ENCODE measurements around the gene PHF13. TPM values are rescaled to one million over a fixed set of nuclear protein-coding genes. Genes with fewer than 3 reads are reported as not detected.

PHF13 gene
- total and polyA plus RNA-seq, 10 of the 15 experiments (the other 5 are each of a cell fraction or from before 2014, with no cell fraction given), result 0.87 to 15.4 (median 5.1) TPM

DNA sequence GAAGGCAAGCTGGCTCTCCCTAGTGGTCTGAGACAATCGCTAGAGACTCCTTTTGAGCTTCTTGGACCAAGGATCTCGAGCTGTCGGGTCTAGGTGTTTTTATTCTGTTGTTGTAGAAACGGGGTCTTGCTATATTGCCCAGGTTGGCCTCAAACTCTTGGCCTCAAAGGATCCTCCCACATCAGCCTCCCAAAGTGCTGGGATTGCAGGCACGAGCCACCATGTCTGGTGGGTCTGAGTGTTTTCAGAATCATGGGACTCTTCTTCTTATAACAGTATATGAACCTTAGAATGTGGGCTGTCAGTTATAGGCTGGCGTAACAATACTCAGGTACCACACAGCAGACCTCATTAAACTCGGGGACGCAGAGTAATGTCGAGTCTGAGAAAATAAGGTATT is 55.0 kb downstream of the PHF13 start:
- DNase-seq (ENCODE audit: low read depth, low spot score) (no peak), FAIRE-seq (no peak), ATAC-seq (no peak)
- Histone ChIP-seq H3K27me3 (replicated peaks in 1 of 2; ENCODE audit: control insufficient read depth in 2 of 2, insufficient read depth in 2 of 2, low read length in 1 of 2) (no peaks in the 10 kb centered on the region), H3K4me1 (ENCODE audit: control insufficient read depth, insufficient read depth, low read length) (no peaks in the 10 kb centered on the region), H3K4me3 (no peak overlapping the region), H4K20me1 (ENCODE audit: control insufficient read depth, insufficient read depth) (no peaks in the 10 kb centered on the region), H3K36me3 (ENCODE audit: control insufficient read depth in 2 of 2, insufficient read depth in 2 of 2, low read length in 1 of 2) (peaks cover 6 to 18% of the 10 kb centered on the region in 2 experiments; a peak in 3 of 4 replicates), H3K9me3 (replicated peaks; ENCODE audit: control insufficient read depth, insufficient read depth, low read length) (no peaks in the 10 kb centered on the region), H3K9ac (ENCODE audit: control insufficient read depth, insufficient read depth, low read length) (no peak overlapping the region), H3K4me2 (ENCODE audit: control insufficient read depth, insufficient read depth) (no peak overlapping the region), H3K27ac (ENCODE audit: control insufficient read depth, insufficient read depth) (no peak overlapping the region), H2AFZ (ENCODE audit: control insufficient read depth, low read depth, low read length) (no peak overlapping the region), H3K79me2 (ENCODE audit: control insufficient read depth, insufficient read depth, low read length) (no peaks in the 10 kb centered on the region)
- in situ Hi-C loops (cut with MboI) (no loop called here), intact Hi-C loops (cut with micrococcal nuclease; ENCODE audit: unreplicated experiment) (no loop called here)
- WGBS (ENCODE audit: insufficient coverage, insufficient replicate concordance, low lambda C conversion rate, missing lambda C conversion rate), result 95% methylated on average over 9 of the region's 9 CpGs
- TF ChIP-seq IKZF2 (IDR thresholded peaks at IDR 0.05), result no peak
- no peak for TF ChIP-seq NFIC (IDR thresholded peaks at IDR 0.05; ENCODE audit: low read depth, low read length)
- no peak for TF ChIP-seq SMAD1 (IDR thresholded peaks at IDR 0.05; ENCODE audit: low read depth, partially characterized antibody)
- TF ChIP-seq POLR2A (IDR thresholded peaks at IDR 0.05; ENCODE audit: low read depth, low read length), result no peak
- no peak for TF ChIP-seq RFX5 (IDR thresholded peaks at IDR 0.05; ENCODE audit: low read depth, low read length)
- TF ChIP-seq MEF2B (IDR thresholded peaks at IDR 0.05; ENCODE audit: partially characterized antibody, poor library complexity, severe bottlenecking), result no peak
- TF ChIP-seq ZBED1 (IDR thresholded peaks at IDR 0.05; ENCODE audit: borderline replicate concordance), result no peak
- no peak for TF ChIP-seq ZNF622 (IDR thresholded peaks at IDR 0.05)
- TF ChIP-seq LARP7 (IDR thresholded peaks at IDR 0.05), result no peak
- TF ChIP-seq CBFB (IDR thresholded peaks at IDR 0.05; ENCODE audit: low read depth), result no peak
- no peak for TF ChIP-seq SUPT20H (IDR thresholded peaks at IDR 0.05; ENCODE audit: borderline replicate concordance, control insufficient read depth, low read depth, low read length)
- TF ChIP-seq STAT1 (conservative IDR thresholded peaks at IDR 0.05), result no peak
- no peak for TF ChIP-seq CBX3 (IDR thresholded peaks at IDR 0.05; ENCODE audit: borderline replicate concordance, low read depth)
- TF ChIP-seq, protein P1, sequence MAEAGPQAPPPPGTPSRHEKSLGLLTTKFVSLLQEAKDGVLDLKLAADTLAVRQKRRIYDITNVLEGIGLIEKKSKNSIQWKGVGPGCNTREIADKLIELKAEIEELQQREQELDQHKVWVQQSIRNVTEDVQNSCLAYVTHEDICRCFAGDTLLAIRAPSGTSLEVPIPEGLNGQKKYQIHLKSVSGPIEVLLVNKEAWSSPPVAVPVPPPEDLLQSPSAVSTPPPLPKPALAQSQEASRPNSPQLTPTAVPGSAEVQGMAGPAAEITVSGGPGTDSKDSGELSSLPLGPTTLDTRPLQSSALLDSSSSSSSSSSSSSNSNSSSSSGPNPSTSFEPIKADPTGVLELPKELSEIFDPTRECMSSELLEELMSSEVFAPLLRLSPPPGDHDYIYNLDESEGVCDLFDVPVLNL (IDR thresholded peaks at IDR 0.05; ENCODE audit: low read depth, low read length), result no peak
- TF ChIP-seq MEF2A (IDR thresholded peaks at IDR 0.05; ENCODE audit: insufficient read depth, low read depth, low read length), result no peak
- TF ChIP-seq CREB1 (IDR thresholded peaks at IDR 0.05; ENCODE audit: low read depth), result no peak
- TF ChIP-seq ZSCAN29 (IDR thresholded peaks at IDR 0.05), result no peak
- TF ChIP-seq SREBF2 (IDR thresholded peaks at IDR 0.05; ENCODE audit: low read length), result no peak
- TF ChIP-seq EZH2 (IDR thresholded peaks at IDR 0.05; ENCODE audit: borderline replicate concordance, control insufficient read depth, low read depth, low read length), result no peak
- no TSS peak for BruUV-seq (replicated peaks)
- ChIA-PET POLR2A (no interaction called here), CTCF (no interaction called here), RAD21 (ENCODE audit: unreplicated experiment) (no interaction called here), SMC1A (ENCODE audit: uncharacterized antibody, unreplicated experiment) (no interaction called here)
